Measurements from ENCODE around the gene MIS18BP1. TPM values are rescaled to one million over a fixed set of nuclear protein-coding genes. Genes with fewer than 3 reads are reported as not detected.
"Not testable (repeated sequence)": the region's sequence is repeated elsewhere in the genome, so short reads cannot be mapped to it uniquely, and the experiment has no call there.

MIS18BP1 gene
- 10 to 100 TPM; 35.5 to 47.0 (median 39.1) TPM for polyA plus RNA-seq (ENCODE audit: insufficient read length in 4 of 4)

DNA sequence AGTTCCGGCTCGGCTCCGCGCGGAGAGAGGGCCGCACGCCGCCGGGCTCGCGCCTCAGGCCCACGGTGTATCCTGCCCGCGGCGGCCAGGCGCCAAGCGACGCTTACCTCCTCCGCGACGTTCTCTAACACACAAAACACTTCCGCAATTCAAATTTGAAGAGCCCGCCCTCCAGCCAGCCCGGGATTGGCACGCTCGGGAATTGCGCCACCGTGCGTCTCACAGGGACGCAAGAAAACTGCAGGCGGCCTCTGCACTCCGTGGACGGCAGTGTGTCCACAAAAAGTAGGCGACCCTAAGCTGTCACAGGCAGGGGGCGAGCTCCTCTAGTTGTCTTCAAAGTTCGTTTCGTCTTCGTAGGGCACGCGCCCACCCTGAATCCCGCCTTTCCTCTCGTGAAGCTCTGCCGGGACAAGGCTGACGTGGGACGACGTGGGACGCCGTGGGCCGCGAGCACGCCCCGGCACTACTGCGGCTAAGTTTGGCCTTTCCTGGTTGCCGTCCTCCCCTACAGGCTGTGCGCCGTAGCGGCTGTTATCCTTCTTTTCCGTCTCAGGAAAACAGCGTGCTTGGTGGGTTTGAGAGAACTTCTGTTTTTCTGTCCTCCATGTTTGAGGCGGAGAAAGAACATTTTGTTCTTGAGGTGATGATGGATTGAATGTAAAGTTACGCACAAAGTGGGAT lies at the start of gene MIS18BP1:
MIS18BP1 (minus strand) TSS at position 133 of the 684 bp plus-strand sequence. CDS start 5,916 bp downstream, outside the sequence.
- peak; percentile 92 to 94 (median 92) for DNase-seq (ENCODE audit: low read depth in 4 of 4, low spot score in 3 of 4)

GRCh38 chr14:45298423-45299117 lies 45.6 kb upstream of the MIS18BP1 start:
- no peak for DNase-seq (ENCODE audit: low read depth in 4 of 4, low spot score in 3 of 4)

DNA sequence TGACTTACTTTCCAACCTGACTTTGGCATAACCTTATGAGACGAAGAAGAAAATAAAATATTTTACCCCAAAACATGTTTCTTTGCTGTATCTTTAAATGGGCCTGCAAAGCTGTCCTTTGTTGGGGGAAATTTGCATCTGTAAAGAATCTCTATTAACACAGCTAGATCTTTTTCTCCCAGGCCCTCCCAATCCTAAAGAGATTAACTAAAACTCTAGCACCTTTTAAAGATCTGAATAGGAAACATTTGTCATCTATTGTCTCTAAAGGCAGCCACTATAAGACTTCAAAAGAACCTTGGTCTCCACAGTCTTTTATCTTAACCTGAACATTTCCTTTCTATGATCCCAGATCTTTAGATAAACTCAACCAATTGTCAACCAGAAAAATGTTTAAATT lies 41.8 kb upstream of the MIS18BP1 start:
- DNase-seq (ENCODE audit: low read depth in 4 of 4, low spot score in 3 of 4): not testable (repeated sequence)

DNA sequence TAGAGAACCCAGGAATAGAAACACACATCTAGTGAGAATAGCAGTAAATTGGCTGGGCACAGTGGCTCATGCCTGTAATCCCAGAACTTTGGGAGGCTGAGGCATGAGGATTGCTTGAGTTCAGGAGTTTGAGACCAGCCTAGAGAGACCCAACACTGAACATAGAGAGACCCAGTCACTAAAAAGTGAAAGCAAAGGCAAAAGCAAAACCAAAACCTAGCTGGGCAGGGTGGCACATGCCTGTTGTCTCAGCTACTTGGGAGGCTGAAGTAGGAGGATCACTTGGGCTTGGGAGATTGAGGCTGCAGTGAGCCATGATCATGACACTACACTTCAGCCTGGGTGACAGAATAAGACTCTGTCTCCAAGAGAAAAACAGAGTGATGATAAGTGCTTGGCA lies 37.5 kb upstream of the MIS18BP1 start:
- no peak for DNase-seq (ENCODE audit: low read depth in 4 of 4, low spot score in 3 of 4)

DNA sequence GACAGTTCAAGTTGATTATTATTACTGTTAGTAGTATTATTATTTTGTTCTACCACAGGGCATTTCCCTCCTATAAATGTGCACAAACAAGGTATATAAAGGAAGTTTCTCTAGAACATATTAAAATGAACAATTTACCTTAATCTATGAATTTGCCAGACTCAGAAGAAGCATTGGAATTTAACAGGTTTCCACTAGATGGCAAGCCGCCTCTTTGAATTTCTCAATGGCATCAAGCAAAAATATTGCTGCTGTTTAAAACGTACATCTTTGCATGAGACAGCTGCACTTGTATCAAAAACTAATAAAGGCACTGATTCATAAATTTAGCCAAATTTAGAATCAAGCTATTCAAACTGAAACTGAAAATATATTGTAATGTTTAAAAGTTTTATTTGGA lies 34.6 kb upstream of the MIS18BP1 start:
- DNase-seq (ENCODE audit: low read depth in 4 of 4, low spot score in 3 of 4): no peak

- DNase-seq (ENCODE audit: low read depth in 4 of 4, low spot score in 3 of 4): no peak
Measured at GRCh38 chr14:45284802-45285201, 31.8 kb upstream of the MIS18BP1 start.

DNA sequence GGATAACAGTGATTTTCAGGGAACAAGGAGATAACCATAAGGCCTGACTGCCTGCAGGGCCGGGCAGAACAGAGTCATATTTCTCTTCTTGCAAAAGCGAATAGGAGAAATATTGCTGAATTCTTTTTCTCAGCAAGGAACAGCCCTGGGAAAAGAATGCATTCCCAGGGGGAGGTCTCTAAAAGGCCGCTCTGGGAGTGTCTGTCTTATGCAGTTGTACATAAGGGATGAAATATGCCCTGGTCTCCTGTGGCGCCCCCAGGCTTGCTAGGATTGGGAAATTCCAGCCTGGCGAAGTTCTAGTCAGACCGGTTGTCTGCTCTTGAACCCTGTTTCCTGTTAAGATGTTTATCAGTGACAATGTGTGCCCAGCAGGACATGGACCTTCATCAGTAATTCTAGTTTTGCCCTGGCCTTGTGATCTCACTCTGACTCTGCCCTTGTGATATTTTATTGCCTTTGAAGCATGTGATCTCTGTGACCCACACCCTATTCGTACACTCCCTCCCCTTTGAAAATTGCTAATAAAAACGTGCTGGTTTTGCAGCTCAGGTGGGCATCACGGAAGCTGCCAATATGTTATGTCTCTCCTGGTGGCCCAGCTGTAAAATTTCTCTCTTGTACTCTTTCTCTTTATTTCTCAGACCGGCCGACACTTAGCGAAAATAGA lies 28.9 kb upstream of the MIS18BP1 start:
- not testable (repeated sequence) for DNase-seq (ENCODE audit: low read depth in 4 of 4, low spot score in 3 of 4)

- no peak for DNase-seq (ENCODE audit: low read depth in 4 of 4, low spot score in 3 of 4)
Measured at GRCh38 chr14:45271858-45272537, 19.0 kb upstream of the MIS18BP1 start.

GRCh38 chr14:45270031-45270430 lies 17.0 kb upstream of the MIS18BP1 start:
- DNase-seq (ENCODE audit: low read depth in 4 of 4, low spot score in 3 of 4): no peak

DNA sequence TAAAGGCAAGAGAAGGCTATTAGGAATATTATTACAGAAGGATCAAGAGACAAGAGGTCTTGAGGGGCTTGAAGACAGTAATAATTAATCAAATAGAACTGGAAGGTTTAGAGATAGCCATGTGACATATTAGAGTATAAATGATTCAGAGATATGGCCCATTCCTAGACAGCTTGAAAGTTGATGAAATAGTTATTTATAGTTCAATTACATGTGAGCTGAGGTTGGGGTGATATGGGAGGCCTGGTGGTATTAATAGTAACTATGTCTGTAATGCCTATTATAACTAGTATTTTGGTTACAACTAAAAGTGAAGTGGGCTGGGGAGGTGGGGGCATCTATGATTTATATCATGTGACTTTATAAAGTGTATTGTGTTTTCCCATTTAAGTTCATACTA lies 14.1 kb upstream of the MIS18BP1 start:
- no peak for DNase-seq (ENCODE audit: low read depth in 4 of 4, low spot score in 3 of 4)

- DNase-seq (ENCODE audit: low read depth in 4 of 4, low spot score in 3 of 4): no peak
Measured at GRCh38 chr14:45262637-45263036, 9.6 kb upstream of the MIS18BP1 start.

DNA sequence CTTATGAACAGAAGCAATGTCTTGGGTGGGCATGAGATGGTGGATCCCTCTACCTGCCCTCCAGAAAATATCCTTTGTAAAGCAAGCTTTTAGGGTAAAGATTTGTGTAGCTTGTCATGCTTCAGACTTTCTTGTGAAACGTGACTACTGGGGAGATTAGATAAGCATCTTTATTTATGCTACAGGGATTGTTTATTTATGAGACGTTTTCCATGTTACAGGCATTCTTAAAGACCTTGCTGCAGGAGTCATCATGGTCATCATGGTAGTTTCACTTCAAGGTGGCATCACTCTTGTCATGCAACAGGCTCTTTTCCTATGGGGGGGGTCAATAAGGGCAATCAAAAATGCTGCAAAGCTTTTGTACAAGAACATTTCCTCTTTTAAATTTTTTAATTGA lies 8.2 kb upstream of the MIS18BP1 start:
- DNase-seq (ENCODE audit: low read depth in 4 of 4, low spot score in 3 of 4): no peak

GRCh38 chr14:45258805-45259204 lies 5.8 kb upstream of the MIS18BP1 start:
- no peak for DNase-seq (ENCODE audit: low read depth in 4 of 4, low spot score in 3 of 4)

DNA sequence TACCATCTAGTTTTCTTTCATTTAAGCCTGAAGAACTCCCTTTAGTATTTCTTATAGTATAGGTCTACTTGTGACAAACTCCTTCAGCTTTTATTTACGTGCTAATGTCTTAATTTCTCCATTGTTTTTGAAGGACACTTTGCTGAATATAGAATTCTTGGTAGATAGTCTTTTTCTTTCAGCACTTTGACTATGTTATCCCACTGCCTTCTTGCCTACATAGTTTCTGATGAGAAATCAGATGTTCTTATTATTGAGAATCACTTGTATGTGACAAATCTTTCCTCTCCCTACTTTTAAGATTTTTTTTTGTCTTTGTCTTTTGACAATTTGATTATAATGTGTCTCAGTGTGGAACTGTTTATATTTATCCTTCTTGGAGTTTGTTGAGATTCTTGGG lies 5.1 kb upstream of the MIS18BP1 start:
- no peak for DNase-seq (ENCODE audit: low read depth in 4 of 4, low spot score in 3 of 4)

DNA sequence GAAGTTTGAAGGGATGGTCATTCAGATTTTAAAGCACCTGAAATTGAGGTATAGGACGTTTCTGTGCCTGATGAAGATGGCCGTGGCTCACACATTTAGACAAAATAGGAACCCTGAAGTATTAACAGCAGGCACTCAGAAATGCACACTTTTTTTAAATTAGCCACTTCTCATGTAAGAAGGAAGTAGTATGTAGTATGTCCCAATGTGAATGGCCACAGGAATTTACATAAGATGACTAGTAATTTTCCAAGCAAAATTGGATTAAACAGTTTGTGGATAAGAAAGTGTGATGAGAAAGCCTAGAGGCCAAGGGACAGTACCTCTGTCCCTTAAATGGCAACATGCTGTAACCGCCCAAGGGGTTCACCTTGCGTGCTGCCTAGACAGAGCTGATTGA lies 1.8 kb upstream of the MIS18BP1 start:
- no peak for DNase-seq (ENCODE audit: low read depth in 4 of 4, low spot score in 3 of 4)

DNA sequence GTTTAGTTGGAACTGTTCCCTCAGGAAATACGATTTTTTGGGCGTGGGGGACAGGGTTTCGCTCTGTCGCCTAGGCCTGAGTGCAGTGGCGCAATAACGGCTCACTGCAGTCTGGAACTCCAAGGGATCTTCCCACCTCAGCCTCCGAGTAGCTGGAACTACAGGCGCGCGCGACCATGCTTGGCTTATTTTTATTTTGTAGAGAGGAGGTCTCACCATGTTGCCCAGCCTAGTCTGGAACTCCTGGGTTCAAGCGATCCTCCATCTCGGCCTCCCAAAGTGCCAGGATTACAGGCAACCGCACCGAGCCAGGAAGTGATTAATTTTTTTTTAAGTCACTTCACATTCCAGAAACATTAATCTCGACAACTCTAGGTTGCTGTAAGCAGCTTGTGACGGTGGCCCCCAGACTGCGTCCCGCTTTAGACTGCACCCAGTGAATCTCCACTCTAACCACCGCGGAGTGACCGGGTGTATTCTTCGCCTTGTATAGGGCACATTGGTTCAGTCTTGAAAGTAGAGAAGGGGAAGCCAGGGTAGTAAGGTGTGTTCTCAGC lies 830 bp upstream of the MIS18BP1 start:
- no peak for DNase-seq (ENCODE audit: low read depth in 4 of 4, low spot score in 3 of 4)

- DNase-seq (ENCODE audit: low read depth in 4 of 4, low spot score in 3 of 4): no peak
Measured at GRCh38 chr14:45252366-45253069, 484 bp downstream of the MIS18BP1 start.

GRCh38 chr14:45251912-45252311 lies 1.1 kb downstream of the MIS18BP1 start:
- no peak for DNase-seq (ENCODE audit: low read depth in 4 of 4, low spot score in 3 of 4)

DNA sequence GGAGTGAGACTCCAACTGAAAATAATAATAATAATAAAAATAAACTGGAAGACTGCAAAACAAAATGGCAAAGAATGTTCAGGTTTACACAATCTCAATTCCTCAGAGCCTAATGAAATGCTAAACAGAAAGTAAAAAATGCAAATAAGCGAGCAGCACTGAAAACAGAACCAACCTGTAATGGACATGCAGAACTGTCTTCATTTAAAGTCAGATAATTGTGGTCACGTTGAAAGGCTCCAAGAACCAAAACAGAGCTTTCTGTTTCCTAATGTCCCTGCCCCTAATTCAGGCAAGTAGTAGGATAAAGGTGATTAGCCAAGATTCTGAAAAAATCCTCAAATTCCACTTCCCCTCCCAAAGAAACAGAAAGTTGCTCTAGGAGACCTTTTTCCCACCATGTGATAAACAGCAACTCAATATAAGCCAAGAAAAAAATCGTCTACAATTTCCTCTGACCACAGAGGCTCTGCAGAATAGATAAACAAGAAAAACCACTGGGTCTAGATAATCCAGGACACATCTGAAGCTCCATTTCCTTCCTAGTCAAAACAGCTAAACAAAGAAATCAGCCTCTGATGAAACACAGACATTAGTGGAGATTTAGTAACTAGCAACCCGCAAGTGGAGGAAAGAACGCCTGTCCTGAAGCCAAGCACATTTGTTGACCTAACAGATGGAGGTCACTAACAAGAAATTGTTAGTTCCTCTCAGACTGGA lies 3.0 kb downstream of the MIS18BP1 start:
- DNase-seq (ENCODE audit: low read depth in 4 of 4, low spot score in 3 of 4): no peak

DNA sequence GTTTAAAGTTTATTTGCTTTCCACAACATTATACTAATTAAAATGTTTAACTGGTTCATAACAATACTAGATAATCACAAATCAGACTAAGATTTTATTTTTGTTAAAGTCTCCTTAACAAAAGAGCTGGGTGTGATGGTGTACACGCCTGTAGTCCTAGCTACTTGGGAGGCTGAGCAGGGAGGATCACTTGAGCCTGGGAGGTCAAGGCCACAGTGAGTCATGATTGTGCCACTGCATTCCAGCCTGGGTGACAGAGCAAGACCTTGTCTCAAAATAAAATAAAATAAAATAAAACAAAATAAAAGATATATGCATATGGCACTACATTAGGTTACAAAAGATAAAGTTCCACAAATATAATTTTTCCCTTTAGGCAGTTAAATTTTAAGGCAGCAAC lies 5.6 kb downstream of the MIS18BP1 start:
- no peak for DNase-seq (ENCODE audit: low read depth in 4 of 4, low spot score in 3 of 4)
